Left ventricle myocardium inferior (tissue), 1 donor: ENCODE measurements around the gene EEF1AKMT1. TPM values are rescaled to one million over a fixed set of nuclear protein-coding genes. Genes with fewer than 3 reads are reported as not detected.

Experiments
- DNase-seq: peaks from one replicate; pipeline ENCODE4 v3.0.0-alpha.2; 2020
- H3K27ac ChIP-seq: fragments of 200-600 bp; replicated peaks from 2 replicates; pipeline ENCODE4 v1.8.0; 2021
- H3K27me3 ChIP-seq: fragments of 200-600 bp; 2 replicates; pipeline ENCODE4 v1.8.0; 2021; ENCODE audit warnings: low read depth
- H3K36me3 ChIP-seq: fragments of 200-600 bp; 2 replicates; pipeline ENCODE4 v1.8.0; 2021
- H3K4me1 ChIP-seq: fragments of 200-600 bp; 2 replicates; pipeline ENCODE4 v1.8.0; 2021
- H3K4me3 ChIP-seq: fragments of 200-600 bp; 2 replicates; pipeline ENCODE4 v1.8.0; 2021; ENCODE audit warnings: mild to moderate bottlenecking, moderate library complexity
- H3K9me3 ChIP-seq: fragments of 200-600 bp; replicated peaks from 2 replicates; pipeline ENCODE4 v1.8.0; 2021
- intact Hi-C: fragments of 100-400 bp; cut with micrococcal nuclease; formaldehyde crosslinking; loops from one replicate; pipeline ENCODE4 v1.11.0; 2022
- total RNA-seq: library from RNA; stranded (reverse); fragmentation: NEBNext Ultra II Directional; extraction: Animal tissue kit (Norgen Biotek cat#: 25700); gene quantifications from one replicate; pipeline ENCODE4 v1.2.1, GENCODE V29; 2021
- TF ChIP-seq, protein P1 (sequence below): fragments of 200-600 bp; IDR thresholded peaks from 2 replicates; pipeline ENCODE4 v1.8.0; 2021; ENCODE audit warnings: antibody characterized with exemption, mild to moderate bottlenecking, borderline replicate concordance
- donor health status: DM: no; HTN: yes; CAD: no; lungs with severe emphysema.

EEF1AKMT1 gene
- total RNA-seq, 1 donor from 2014 or later, result 10.1 TPM

DNA sequence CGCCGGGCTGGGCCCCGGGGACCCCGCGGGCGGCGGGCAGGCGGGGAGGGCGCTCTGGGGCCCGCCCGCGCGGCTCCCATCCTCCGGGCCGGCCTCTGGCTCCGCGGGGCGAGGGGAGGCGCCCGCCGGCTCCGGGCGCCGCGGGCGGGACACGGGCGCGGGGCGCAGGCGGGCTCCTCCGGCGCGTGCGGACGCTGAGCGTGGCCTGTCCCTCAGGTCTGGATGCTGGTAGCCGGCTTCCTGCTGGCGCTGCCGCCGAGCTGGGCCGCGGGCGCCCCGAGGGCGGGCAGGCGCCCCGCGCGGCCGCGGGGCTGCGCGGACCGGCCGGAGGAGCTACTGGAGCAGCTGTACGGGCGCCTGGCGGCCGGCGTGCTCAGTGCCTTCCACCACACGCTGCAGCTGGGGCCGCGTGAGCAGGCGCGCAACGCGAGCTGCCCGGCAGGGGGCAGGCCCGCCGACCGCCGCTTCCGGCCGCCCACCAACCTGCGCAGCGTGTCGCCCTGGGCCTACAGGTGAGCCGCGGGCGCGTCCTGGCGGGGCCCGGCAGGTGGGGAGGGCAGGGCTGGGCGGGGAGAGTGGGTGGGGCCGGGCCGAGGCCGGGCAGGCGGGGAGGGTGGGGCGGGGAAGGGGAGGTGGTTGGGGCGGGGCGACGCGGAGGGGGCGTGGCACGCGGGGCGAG is 69.8 kb downstream of the EEF1AKMT1 start:
- intact Hi-C loops, result no loop called here
- TF ChIP-seq, protein P1, sequence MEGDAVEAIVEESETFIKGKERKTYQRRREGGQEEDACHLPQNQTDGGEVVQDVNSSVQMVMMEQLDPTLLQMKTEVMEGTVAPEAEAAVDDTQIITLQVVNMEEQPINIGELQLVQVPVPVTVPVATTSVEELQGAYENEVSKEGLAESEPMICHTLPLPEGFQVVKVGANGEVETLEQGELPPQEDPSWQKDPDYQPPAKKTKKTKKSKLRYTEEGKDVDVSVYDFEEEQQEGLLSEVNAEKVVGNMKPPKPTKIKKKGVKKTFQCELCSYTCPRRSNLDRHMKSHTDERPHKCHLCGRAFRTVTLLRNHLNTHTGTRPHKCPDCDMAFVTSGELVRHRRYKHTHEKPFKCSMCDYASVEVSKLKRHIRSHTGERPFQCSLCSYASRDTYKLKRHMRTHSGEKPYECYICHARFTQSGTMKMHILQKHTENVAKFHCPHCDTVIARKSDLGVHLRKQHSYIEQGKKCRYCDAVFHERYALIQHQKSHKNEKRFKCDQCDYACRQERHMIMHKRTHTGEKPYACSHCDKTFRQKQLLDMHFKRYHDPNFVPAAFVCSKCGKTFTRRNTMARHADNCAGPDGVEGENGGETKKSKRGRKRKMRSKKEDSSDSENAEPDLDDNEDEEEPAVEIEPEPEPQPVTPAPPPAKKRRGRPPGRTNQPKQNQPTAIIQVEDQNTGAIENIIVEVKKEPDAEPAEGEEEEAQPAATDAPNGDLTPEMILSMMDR, result peak; percentile 61

DNA sequence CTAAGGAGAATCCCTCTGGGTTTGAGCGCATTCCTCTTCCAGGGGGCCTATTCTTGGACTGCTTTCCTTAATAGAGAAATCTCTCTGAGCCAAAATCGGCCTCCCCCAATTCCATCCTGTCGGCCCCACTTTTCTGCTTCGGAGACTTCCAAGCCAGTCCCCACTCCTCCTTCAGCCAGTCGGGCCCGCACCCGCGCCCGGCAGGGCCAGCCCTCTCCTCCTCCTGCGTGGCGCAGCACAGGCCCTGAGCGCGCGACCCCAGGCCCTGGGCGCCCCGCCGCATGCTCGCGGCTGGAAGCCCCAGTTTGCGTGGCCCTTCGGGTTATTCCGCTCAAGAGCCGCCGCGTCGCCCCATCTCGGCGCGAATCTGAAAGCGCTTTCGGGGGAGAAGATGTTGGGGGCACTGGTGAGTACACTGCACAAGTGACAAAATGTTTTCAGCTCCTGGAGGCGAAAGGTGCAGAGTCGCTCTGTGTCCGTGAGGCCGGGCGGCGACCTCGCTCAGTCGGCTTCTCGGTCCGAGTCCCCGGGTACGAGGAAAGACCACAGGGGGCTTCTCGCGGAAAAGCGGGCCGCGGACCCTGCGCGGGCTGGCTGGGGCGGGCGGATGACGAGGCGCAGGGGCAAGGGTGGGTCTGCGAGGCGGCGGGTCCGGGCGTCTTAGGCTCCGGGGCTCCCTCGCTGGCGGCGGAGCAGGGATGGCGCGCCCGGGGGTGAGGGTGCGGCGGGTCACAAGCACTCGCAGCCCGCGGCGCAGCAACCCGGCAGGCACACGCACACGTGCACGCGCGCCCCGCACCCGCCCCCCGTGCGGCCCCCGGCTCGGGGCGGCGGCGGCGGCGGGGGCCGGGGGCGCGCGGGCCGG is 70.6 kb downstream of the EEF1AKMT1 start, which contains the start of gene IL17D:
IL17D (plus strand) TSS at position 785 of the 865 bp plus-strand sequence. CDS start 303 bp downstream, outside the sequence.
- Histone ChIP-seq H3K36me3 (no peaks in the 10 kb centered on the region), H3K4me1 (peaks cover 17% of the 10 kb centered on the region), H3K27ac (peak within 1 kb of the TSS; percentile 44), H3K4me3 (peak within 1 kb of the TSS; percentile 79), H3K9me3 (no peaks in the 10 kb centered on the region), H3K27me3 (peaks cover 35% of the 10 kb centered on the region)
- DNase-seq, result no peak
- TF ChIP-seq, protein P1, result no peak
- intact Hi-C loops, result no loop called here

More for the DNA sequence above, 69.8 kb downstream of the EEF1AKMT1 start:
- Histone ChIP-seq H3K27ac (peak overlapping the region; percentile 44), H3K4me3 (peak overlapping the region; percentile 79), H3K36me3 (no peaks in the 10 kb centered on the region), H3K4me1 (peaks cover 18% of the 10 kb centered on the region), H3K27me3 (peaks cover 35% of the 10 kb centered on the region), H3K9me3 (no peaks in the 10 kb centered on the region)
- DNase-seq, result peak; percentile 68

- intact Hi-C loops, result no loop called here
- DNase-seq, result no peak
- peaks cover 35% of the 10 kb centered on the region for H3K27me3 ChIP-seq
- H3K4me1 ChIP-seq, result peaks cover 17% of the 10 kb centered on the region
- H3K4me3 ChIP-seq, result peak overlapping the region; percentile 79
- no peak overlapping the region for H3K27ac ChIP-seq
- H3K9me3 ChIP-seq, result no peaks in the 10 kb centered on the region
- H3K36me3 ChIP-seq, result no peaks in the 10 kb centered on the region
- TF ChIP-seq, protein P1, result no peak
These were observed 71.2 kb downstream of the EEF1AKMT1 start for GRCh38 chr13:20702530-20702914.

- no peak for DNase-seq
- Histone ChIP-seq H3K4me3 (no peak overlapping the region), H3K4me1 (peaks cover 17% of the 10 kb centered on the region), H3K27me3 (peaks cover 35% of the 10 kb centered on the region), H3K36me3 (no peaks in the 10 kb centered on the region), H3K9me3 (no peaks in the 10 kb centered on the region), H3K27ac (no peak overlapping the region)
- intact Hi-C loops, result no loop called here
- TF ChIP-seq, protein P1, result no peak
These were observed 72.3 kb downstream of the EEF1AKMT1 start for GRCh38 chr13:20701461-20701860.

- Histone ChIP-seq H3K4me1 (peaks cover 17% of the 10 kb centered on the region), H3K27ac (no peak overlapping the region), H3K4me3 (no peak overlapping the region), H3K36me3 (no peaks in the 10 kb centered on the region), H3K9me3 (no peaks in the 10 kb centered on the region), H3K27me3 (peaks cover 35% of the 10 kb centered on the region)
- TF ChIP-seq, protein P1, result no peak
- DNase-seq, result no peak
- intact Hi-C loops, result no loop called here
These were observed 73.5 kb downstream of the EEF1AKMT1 start for GRCh38 chr13:20700288-20700687.
